HK-2 (cell line): ENCODE measurements around the gene SLC16A11.
"Not testable (repeated sequence)": the region's sequence is repeated elsewhere in the genome, so short reads cannot be mapped to it uniquely, and the experiment has no call there.

Experiments
- DNase-seq: peaks from one replicate; pipeline ENCODE4 v3.0.0-alpha.2; 2018; ENCODE audit not compliant: unreplicated experiment

Gene SLC16A11

GRCh38 chr17:7043497-7044198 is at the start of gene SLC16A11:
TSS of gene SLC16A11 (minus strand) at chr17:7044092. CDS start at chr17:7043513, 579 bp downstream.
- no peak for DNase-seq

- DNase-seq, result not testable (repeated sequence)
These were observed 47.6 kb upstream of the SLC16A11 start for GRCh38 chr17:7091311-7092005.

- not testable (repeated sequence) for DNase-seq
These were observed 45.7 kb upstream of the SLC16A11 start for GRCh38 chr17:7089570-7089969.

- DNase-seq, result not testable (repeated sequence)
These were observed 44.5 kb upstream of the SLC16A11 start for GRCh38 chr17:7088442-7088841.

DNA sequence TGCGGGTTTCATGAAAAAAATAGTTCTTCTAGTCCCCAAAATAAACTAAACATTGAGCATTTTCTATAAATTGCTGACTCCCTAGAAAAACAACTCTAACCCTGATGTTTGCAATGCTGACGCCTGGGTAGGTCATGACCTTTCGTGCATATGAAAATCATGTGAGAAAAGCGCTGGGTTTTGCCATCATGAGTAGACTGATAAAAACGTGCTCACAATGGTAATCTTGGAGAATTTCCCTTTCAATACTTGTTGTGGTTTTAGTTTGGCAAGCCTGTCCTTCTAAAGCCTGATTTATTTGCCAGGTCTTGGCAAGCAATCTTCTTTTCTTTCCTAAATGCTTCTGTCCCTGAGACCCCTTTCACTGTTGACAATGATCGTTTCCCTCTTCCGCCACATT is 40.2 kb upstream of the SLC16A11 start:
- no peak for DNase-seq

GRCh38 chr17:7083592-7083991 is 39.7 kb upstream of the SLC16A11 start:
- DNase-seq, result no peak

- DNase-seq, result no peak
These were observed 37.6 kb upstream of the SLC16A11 start for GRCh38 chr17:7081341-7082062.

DNA sequence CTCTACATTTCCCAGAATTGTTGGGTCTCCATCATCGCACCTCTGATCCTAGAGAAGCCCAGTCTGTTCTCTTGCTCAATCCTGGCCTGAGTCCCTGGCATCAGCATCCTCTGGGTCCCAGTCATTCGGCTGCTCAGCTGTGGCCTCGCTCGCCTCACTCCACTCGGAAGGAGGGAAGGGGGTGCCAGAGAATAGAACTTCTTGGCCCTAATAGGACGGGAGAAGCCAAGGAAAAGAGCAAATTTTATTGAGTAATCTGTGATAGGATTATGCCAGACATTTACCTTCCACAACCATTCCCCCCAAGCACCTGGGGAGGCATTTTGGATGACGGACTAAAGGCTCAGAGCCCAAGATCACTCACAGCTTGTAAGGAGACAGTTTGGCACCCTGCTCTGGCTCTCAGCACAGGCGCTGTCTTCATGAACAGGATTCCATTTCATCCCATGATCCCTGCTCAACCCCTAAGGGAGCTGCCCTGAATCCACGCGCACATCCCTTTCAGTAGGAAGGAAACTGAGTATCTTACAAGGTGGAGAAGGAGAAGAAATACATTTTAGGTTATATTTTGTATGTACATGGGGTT is 36.7 kb upstream of the SLC16A11 start:
- no peak for DNase-seq

- DNase-seq, result no peak
These were observed 35.9 kb upstream of the SLC16A11 start, which contains the start of gene CLEC10A for GRCh38 chr17:7079581-7080455. TSS of gene CLEC10A (minus strand) at chr17:7080251. CDS start at chr17:7078812, 1,439 bp downstream.

DNA sequence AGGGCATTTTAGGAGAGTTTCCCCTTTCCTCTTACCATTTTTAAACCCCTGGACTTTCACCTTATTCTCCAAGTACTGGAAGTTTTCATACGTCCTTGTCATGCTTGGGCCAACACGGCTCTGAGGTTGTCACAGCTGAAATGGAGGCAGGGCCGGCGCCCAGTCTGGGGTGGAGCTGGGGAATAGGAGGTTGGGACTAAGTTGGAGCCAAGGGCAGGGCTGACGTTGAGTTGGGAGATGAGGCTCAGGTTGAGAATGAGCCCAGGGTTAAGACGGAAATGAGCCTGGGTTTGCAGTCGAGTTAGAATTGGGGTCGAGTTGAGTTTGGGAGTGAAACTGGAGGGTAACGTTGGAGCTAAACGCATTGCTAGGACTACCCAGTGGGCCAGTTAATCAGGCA is 34.8 kb upstream of the SLC16A11 start:
- DNase-seq, result no peak

DNA sequence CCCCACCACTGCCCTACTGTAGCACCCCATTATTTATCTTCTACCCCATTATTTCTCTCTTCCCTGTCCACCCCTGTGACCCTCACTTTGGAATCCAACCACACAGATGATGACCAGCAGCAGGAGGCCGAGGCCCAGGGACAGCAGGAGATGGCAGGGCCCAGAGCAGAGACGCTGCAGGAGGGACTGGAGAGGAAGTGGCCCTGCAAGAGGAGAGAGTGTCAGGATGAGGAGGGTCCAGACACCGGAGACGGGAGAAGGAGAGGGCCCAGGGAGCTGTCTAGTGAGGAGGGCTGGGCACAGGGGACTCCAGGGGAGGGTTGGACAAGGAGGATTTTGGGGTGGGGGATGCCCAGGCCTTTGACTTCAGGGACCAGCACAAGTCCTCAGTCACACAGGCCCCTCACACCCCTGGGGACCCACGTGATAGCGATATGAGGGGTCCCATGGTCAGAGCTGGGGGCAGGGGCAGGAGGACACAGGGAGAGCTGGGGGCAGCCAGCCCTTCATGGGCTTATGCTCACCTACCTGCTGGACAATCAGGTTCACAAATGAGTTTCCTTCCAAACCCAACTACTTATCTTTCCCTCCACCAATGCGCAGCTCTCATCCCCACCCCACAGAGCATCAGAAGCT is 34.1 kb upstream of the SLC16A11 start:
- no peak for DNase-seq

DNA sequence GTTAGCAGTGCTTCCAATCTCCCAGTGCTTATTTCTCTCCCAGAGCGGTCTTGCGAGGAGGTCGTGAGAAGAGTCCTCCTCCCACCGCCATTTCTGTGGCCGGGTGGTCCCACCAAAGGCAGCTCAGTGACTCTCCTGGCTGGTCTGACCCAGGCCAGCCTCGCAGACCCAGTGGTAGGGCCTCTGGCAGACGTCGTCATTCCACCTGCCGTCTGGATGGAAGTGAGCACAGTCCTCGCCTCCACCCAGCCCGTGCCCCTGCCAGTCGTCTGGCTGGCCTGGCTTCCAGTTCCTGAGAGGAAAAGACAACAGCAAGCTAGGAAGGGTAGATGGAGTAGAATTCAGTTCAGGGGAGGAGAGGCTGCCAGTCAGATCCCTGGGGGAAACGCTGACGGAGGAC is 31.0 kb upstream of the SLC16A11 start:
- DNase-seq, result no peak

- DNase-seq, result no peak
These were observed 28.5 kb upstream of the SLC16A11 start for GRCh38 chr17:7072406-7072805.

DNA sequence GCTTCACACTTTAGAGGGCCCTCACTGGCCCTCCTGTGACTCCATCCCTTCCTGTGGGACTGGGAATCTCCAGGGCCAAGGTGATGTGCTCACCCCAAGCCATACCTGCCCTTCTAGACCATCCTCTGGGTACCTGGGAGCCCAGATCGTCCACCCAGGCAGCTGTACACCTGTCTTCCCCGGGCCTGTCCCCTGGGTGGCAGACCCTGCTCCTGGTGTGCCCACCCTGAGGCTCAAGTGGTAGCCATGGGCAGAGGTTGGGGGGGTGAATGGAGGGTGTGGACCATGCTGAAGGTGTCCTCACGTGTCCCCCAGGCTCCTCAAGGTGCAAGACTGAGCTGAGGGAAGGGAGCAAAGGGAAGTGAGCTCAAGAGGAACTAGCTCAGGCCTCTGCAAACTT is 26.8 kb upstream of the SLC16A11 start:
- DNase-seq, result no peak

- no peak for DNase-seq
These were observed 24.4 kb upstream of the SLC16A11 start for GRCh38 chr17:7068268-7068667.

DNA sequence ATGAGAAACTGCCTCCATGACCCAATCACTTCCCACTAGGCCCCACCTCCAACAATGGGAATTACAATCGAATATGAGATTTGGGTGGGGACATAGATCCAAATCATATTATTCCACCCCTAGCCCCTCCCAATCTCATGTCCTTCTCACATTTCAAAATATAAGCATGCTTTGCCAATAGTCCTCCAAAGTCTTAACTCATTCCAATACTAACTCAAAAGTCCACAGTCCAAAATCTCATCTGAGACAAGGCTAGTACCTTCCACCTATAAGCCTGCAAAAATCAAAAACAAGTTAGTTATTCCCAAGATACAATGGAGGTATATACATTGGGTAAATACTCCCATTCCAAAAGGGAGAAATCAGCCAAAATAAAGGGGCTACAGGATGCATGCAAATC is 23.3 kb upstream of the SLC16A11 start:
- DNase-seq, result no peak

DNA sequence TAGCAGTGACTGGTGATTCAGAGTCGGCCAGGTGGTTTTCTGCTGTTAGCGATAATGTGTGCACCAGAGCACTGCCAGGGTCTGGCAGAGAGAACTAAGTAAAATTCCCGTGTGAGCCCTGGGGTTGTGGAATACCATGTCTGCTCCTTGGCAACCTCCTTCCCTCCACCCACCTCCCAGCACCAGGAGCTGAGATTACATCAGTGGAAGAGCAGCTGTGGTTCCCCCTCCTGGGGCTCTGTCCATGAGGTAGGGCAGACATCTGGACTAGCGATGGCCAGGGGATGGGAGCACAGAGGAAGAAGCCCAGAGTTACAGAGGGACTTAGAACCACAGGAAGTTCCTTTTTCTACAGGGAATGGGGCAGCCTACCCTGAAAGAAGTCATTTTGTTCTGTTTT is 20.4 kb upstream of the SLC16A11 start:
- no peak for DNase-seq

GRCh38 chr17:7063518-7064094 is 19.7 kb upstream of the SLC16A11 start:
- DNase-seq, result no peak

DNA sequence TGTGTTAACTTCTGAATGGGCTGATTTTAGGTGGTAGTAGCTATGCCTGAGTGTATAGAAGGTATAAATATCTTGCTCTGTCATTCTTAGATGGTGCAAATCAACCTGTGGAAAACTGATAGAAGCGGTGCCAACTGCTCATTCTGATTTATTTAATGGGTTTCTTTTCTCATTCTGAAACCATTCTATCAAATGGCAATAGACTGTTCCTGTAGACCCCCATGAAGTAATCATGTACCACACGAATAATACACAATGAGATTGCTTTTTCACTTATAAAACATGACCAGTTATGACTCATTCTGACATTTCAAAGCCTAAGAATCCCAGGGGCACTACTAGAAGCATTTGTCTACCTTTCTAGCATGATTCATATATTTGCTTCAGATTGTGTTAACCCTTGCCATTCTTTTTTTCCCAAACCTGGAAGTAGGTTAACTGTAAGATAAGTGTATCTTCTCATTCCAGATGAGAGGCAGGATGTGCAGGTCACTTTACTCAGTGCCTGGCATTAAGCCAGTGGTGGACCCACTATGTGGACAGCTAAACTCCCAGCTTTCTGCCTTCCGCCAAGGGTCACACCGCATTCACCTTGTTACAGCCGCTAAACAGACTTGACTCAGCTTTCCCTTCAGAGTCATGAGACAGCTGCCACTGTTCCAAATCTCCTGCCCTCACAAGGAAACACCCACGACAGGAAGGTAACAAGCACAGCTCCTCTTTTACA is 16.4 kb upstream of the SLC16A11 start:
- DNase-seq, result peak; percentile 81
